ENCODE data around the gene MMRN2.
A peak's percentile ranks its signal among the peaks of the same experiment; 100 is the strongest.
"Not testable (repeated sequence)": the region's sequence is repeated elsewhere in the genome, so short reads cannot be mapped to it uniquely, and the experiment has no call there.

The MMRN2 gene
- long read RNA-seq, donor 1, full-length matches to known transcripts: 2 of 7 reads
- long read RNA-seq, donor 1, partial matches to known transcripts: 5 of 7 reads
- long read RNA-seq, donor 1, other reads (novel, unspliced or antisense): 0 of 7 reads
- long read RNA-seq, donor 2, full-length matches to known transcripts: 6 of 6 reads
- long read RNA-seq, donor 2, partial matches to known transcripts: 0 of 6 reads
- long read RNA-seq, donor 2, other reads (novel, unspliced or antisense): 0 of 6 reads
- long read RNA-seq, donor 3: 0 reads
- long read RNA-seq, donor 4: 0 reads
- long read RNA-seq, donor 5, full-length matches to known transcripts: 4 of 4 reads
- long read RNA-seq, donor 5, partial matches to known transcripts: 0 of 4 reads
- long read RNA-seq, donor 5, other reads (novel, unspliced or antisense): 0 of 4 reads
- long read RNA-seq, donor 6, full-length matches to known transcripts: 6 of 39 reads
- long read RNA-seq, donor 6, partial matches to known transcripts: 33 of 39 reads
- long read RNA-seq, donor 6, other reads (novel, unspliced or antisense): 0 of 39 reads
- long read RNA-seq, donor 7, full-length matches to known transcripts: 1 of 39 reads
- long read RNA-seq, donor 7, partial matches to known transcripts: 38 of 39 reads
- long read RNA-seq, donor 7, other reads (novel, unspliced or antisense): 0 of 39 reads
- long read RNA-seq, donor 8, full-length matches to known transcripts: 4 of 4 reads
- long read RNA-seq, donor 8, partial matches to known transcripts: 0 of 4 reads
- long read RNA-seq, donor 8, other reads (novel, unspliced or antisense): 0 of 4 reads

- no peak for DNase-seq
These were observed at the start of gene MMRN2 for GRCh38 chr10:86957471-86958115. Gene MMRN2, minus strand, starts transcription at chr10:86957615. Its CDS starts 74 bp downstream, at chr10:86957541.

- DNase-seq: not testable (repeated sequence)
These were observed 49.7 kb upstream of the MMRN2 start for GRCh38 chr10:87007124-87007523.

GRCh38 chr10:87000491-87000890, 43.1 kb upstream of the MMRN2 start:
- DNase-seq: no peak

GRCh38 chr10:86999802-87000403, 42.5 kb upstream of the MMRN2 start:
- not testable (repeated sequence) for DNase-seq

GRCh38 chr10:86992929-86993328, 35.5 kb upstream of the MMRN2 start:
- DNase-seq: no peak

GRCh38 chr10:86992456-86992855, 35.0 kb upstream of the MMRN2 start:
- DNase-seq: no peak

GRCh38 chr10:86991362-86991761, 33.9 kb upstream of the MMRN2 start:
- not testable (repeated sequence) for DNase-seq

GRCh38 chr10:86988520-86988919, 31.1 kb upstream of the MMRN2 start:
- no peak for DNase-seq

- DNase-seq: not testable (repeated sequence)
These were observed 27.1 kb upstream of the MMRN2 start for GRCh38 chr10:86984498-86984897.

GRCh38 chr10:86981716-86982115, 24.3 kb upstream of the MMRN2 start:
- DNase-seq: no peak

- DNase-seq: not testable (repeated sequence)
These were observed 23.6 kb upstream of the MMRN2 start for GRCh38 chr10:86981020-86981419.

- no peak for DNase-seq
These were observed 22.6 kb upstream of the MMRN2 start for GRCh38 chr10:86979977-86980448.

- no peak for DNase-seq
These were observed 21.9 kb upstream of the MMRN2 start for GRCh38 chr10:86979296-86979818.

- not testable (repeated sequence) for DNase-seq
These were observed 21.0 kb upstream of the MMRN2 start for GRCh38 chr10:86978457-86978856.

- DNase-seq: no peak
These were observed 19.1 kb upstream of the MMRN2 start for GRCh38 chr10:86976362-86977056.

GRCh38 chr10:86974484-86974883, 17.1 kb upstream of the MMRN2 start:
- no peak for DNase-seq

GRCh38 chr10:86972613-86973380, 15.4 kb upstream of the MMRN2 start:
- DNase-seq: no peak

GRCh38 chr10:86971232-86971991, 14.0 kb upstream of the MMRN2 start:
- peak; percentile 84 for DNase-seq

- DNase-seq: no peak
These were observed 13.5 kb upstream of the MMRN2 start for GRCh38 chr10:86970982-86971231.

Data from right kidney (tissue), 9 donors.